ENCODE results near the gene MRPL44.

The MRPL44 gene

GRCh38 chr2:223957092-223957851, at the start of gene MRPL44:
Gene MRPL44 (plus strand): TSS chr2:223957463. CDS start chr2:223957473, 10 bp downstream.
- DNase-seq (ENCODE audit: low spot score): peak; percentile 97

GRCh38 chr2:223908304-223908998, 48.8 kb upstream of the MRPL44 start:
- DNase-seq (ENCODE audit: low spot score): no peak

- no peak for DNase-seq (ENCODE audit: low spot score)
These were observed 48.1 kb upstream of the MRPL44 start for GRCh38 chr2:223909001-223909741.

GRCh38 chr2:223914324-223914723, 42.9 kb upstream of the MRPL44 start:
- no peak for DNase-seq (ENCODE audit: low spot score)

GRCh38 chr2:223915071-223915470, 42.2 kb upstream of the MRPL44 start:
- no peak for DNase-seq (ENCODE audit: low spot score)

GRCh38 chr2:223916181-223916920, 40.9 kb upstream of the MRPL44 start:
- DNase-seq (ENCODE audit: low spot score): no peak

GRCh38 chr2:223918671-223919134, 38.6 kb upstream of the MRPL44 start:
- no peak for DNase-seq (ENCODE audit: low spot score)

- DNase-seq (ENCODE audit: low spot score): no peak
These were observed 37.2 kb upstream of the MRPL44 start for GRCh38 chr2:223920109-223920508.

GRCh38 chr2:223921204-223921603, 36.1 kb upstream of the MRPL44 start:
- no peak for DNase-seq (ENCODE audit: low spot score)

GRCh38 chr2:223922308-223922707, 35.0 kb upstream of the MRPL44 start:
- DNase-seq (ENCODE audit: low spot score): no peak

- DNase-seq (ENCODE audit: low spot score): no peak
These were observed 33.3 kb upstream of the MRPL44 start for GRCh38 chr2:223923976-223924375.

- DNase-seq (ENCODE audit: low spot score): no peak
These were observed 32.2 kb upstream of the MRPL44 start for GRCh38 chr2:223925106-223925505.

GRCh38 chr2:223928113-223929006, 28.9 kb upstream of the MRPL44 start:
- no peak for DNase-seq (ENCODE audit: low spot score)

GRCh38 chr2:223929571-223930102, 27.6 kb upstream of the MRPL44 start:
- DNase-seq (ENCODE audit: low spot score): no peak

GRCh38 chr2:223930103-223930976, 26.9 kb upstream of the MRPL44 start:
- DNase-seq (ENCODE audit: low spot score): no peak

- no peak for DNase-seq (ENCODE audit: low spot score)
These were observed 24.2 kb upstream of the MRPL44 start for GRCh38 chr2:223932816-223933800.

GRCh38 chr2:223934870-223935269, 22.4 kb upstream of the MRPL44 start:
- DNase-seq (ENCODE audit: low spot score): no peak

- DNase-seq (ENCODE audit: low spot score): no peak
These were observed 21.7 kb upstream of the MRPL44 start for GRCh38 chr2:223935459-223936125.

Measured in AG08395 (cell line).